OCI-LY7 (cell line): ENCODE results near the gene IL1RAPL2. TPM values are rescaled to one million over a fixed set of nuclear protein-coding genes. Genes with fewer than 3 reads are reported as not detected.

Experiments
- BruUV-seq: library from RNA; stranded (reverse); fragments of 400-500 nt; replicated peaks from 2 replicates; lab custom pipeline; 2021; lab: Mats Ljungman, UMichigan
- CTCF ChIA-PET: fragments of 300-600 bp; sonication (Branson Sonifier 250); formaldehyde crosslinking; loops from one replicate; lab custom pipeline; 2022; ENCODE audit warnings: antibody characterized with exemption; ENCODE audit not compliant: unreplicated experiment; lab: Charles Lee
- POLR2A ChIA-PET: fragments of 300-600 bp; sonication (Branson Sonifier 250); formaldehyde crosslinking; loops from one replicate; lab custom pipeline; 2022; ENCODE audit warnings: antibody characterized with exemption; lab: Charles Lee
- DNase-seq: peaks from one replicate; pipeline ENCODE4 v3.0.0-alpha.2; 2015; ENCODE audit warnings: low spot score
- H2AFZ ChIP-seq: fragments of 200-600 bp; sonication (generic), shearing (Covaris generic); 2 replicates; pipeline ENCODE4 v1.6.1; 2014; ENCODE audit warnings: mild to moderate bottlenecking, antibody characterized with exemption, low read length, moderate library complexity
- H3K27ac ChIP-seq: fragments of 200-600 bp; sonication (generic); 2 replicates; pipeline ENCODE4 v1.5.1; 2014; ENCODE audit warnings: mixed run types, low read depth, mild to moderate bottlenecking, moderate library complexity, low read length, inconsistent platforms; ENCODE audit not compliant: poor library complexity, severe bottlenecking
- H3K36me3 ChIP-seq: fragments of 200-600 bp; sonication (generic); 2 replicates; pipeline ENCODE4 v1.6.1; 2014; ENCODE audit warnings: mild to moderate bottlenecking, antibody characterized with exemption, low read length, moderate library complexity, mixed read lengths; ENCODE audit not compliant: insufficient read depth
- H3K4me1 ChIP-seq: fragments of 200-600 bp; sonication (generic); 2 replicates; pipeline ENCODE4 v1.5.1; 2014; ENCODE audit warnings: mild to moderate bottlenecking, low read length; ENCODE audit not compliant: insufficient read depth, poor library complexity, severe bottlenecking
- H3K4me2 ChIP-seq: fragments of 200-600 bp; sonication (generic); 2 replicates; pipeline ENCODE4 v1.6.1; 2014; ENCODE audit warnings: mild to moderate bottlenecking, low read length
- H3K4me3 ChIP-seq: fragments of 200-600 bp; sonication (generic); 2 replicates; pipeline ENCODE4 v1.5.1; 2014; ENCODE audit warnings: mild to moderate bottlenecking, low read depth, low read length; ENCODE audit not compliant: poor library complexity, severe bottlenecking
- H3K79me2 ChIP-seq: fragments of 200-600 bp; sonication (generic); 2 replicates; pipeline ENCODE4 v1.6.1; 2016; ENCODE audit warnings: low read depth, mild to moderate bottlenecking, low read length, moderate library complexity, mixed read lengths; ENCODE audit not compliant: insufficient read depth
- H3K9me2 ChIP-seq: fragments of 200-600 bp; sonication (generic); 2 replicates; pipeline ENCODE4 v1.6.1; 2016; ENCODE audit warnings: mild to moderate bottlenecking, low read length, mixed read lengths; ENCODE audit not compliant: insufficient read depth
- H3K9me3 ChIP-seq: fragments of 200-600 bp; sonication (generic); 2 replicates; pipeline ENCODE4 v1.6.1; 2014; ENCODE audit warnings: mild to moderate bottlenecking, mixed run types, low read length, mixed read lengths
- H4K20me1 ChIP-seq: fragments of 200-600 bp; sonication (generic); 2 replicates; pipeline ENCODE4 v1.6.1; 2014; ENCODE audit warnings: mild to moderate bottlenecking, antibody characterized with exemption, low read length, moderate library complexity, mixed read lengths; ENCODE audit not compliant: insufficient read depth
- CTCF ChIP-seq: fragments of 200-600 bp; sonication (generic); conservative IDR thresholded peaks from 2 replicates; pipeline ENCODE4 v1.5.1; 2014; ENCODE audit warnings: mild to moderate bottlenecking, antibody characterized with exemption, low read length, moderate library complexity, mixed read lengths
- EZH2phosphoT487 ChIP-seq: fragments of 200-600 bp; sonication (generic); IDR thresholded peaks from 2 replicates; pipeline ENCODE4 v1.6.1; 2018; ENCODE audit warnings: low read depth, borderline replicate concordance, mild to moderate bottlenecking, mixed run types, antibody characterized with exemption, low read length, moderate library complexity, mixed read lengths
- intact Hi-C: fragments of 100-400 bp; cut with micrococcal nuclease; formaldehyde crosslinking; loops from one replicate; pipeline ENCODE4 v1.10.0; 2022; ENCODE audit not compliant: unreplicated experiment
- total RNA-seq, 2 experiments: library from RNA; depleted of rRNA in 1 of 2; stranded (reverse); fragments of >200 nt in 1 of 2; shearing (Covaris generic) in 1 of 2; gene quantifications; 2 replicates each; pipeline ENCODE4 v1.2.3, GENCODE V29; 2014 to 2022

IL1RAPL2 gene
- total RNA-seq, 2 experiments from 2014 or later: not detected

- H3K36me3 ChIP-seq: no peaks in the 10 kb centered on the region
- ChIA-PET CTCF (no interaction called here), POLR2A (no interaction called here)
- H3K9me2 ChIP-seq: no peaks in the 10 kb centered on the region
- no peaks in the 10 kb centered on the region for H3K9me3 ChIP-seq
- DNase-seq: no peak
- H3K4me1 ChIP-seq: no peaks in the 10 kb centered on the region
- BruUV-seq: no TSS peak
- TF ChIP-seq CTCF (no peak), EZH2phosphoT487 (no peak)
- no peaks in the 10 kb centered on the region for H3K79me2 ChIP-seq
- intact Hi-C loops: no loop called here
- no peaks in the 10 kb centered on the region for H4K20me1 ChIP-seq
- H3K4me2 ChIP-seq: no peak overlapping the region
- no peak overlapping the region for H2AFZ ChIP-seq
- H3K4me3 ChIP-seq: no peak overlapping the region
- no peak overlapping the region for H3K27ac ChIP-seq
Measured at GRCh38 chrX:105552395-105552794, 986.4 kb downstream of the IL1RAPL2 start.

- Histone ChIP-seq H3K79me2 (no peaks in the 10 kb centered on the region), H3K4me2 (no peak overlapping the region), H3K27ac (no peak overlapping the region), H3K4me1 (no peaks in the 10 kb centered on the region), H4K20me1 (no peaks in the 10 kb centered on the region), H3K9me2 (no peaks in the 10 kb centered on the region), H3K4me3 (no peak overlapping the region), H3K36me3 (no peaks in the 10 kb centered on the region), H2AFZ (no peak overlapping the region), H3K9me3 (no peaks in the 10 kb centered on the region)
- TF ChIP-seq EZH2phosphoT487 (no peak), CTCF (no peak)
- POLR2A ChIA-PET: no interaction called here
- intact Hi-C loops: no loop called here
- CTCF ChIA-PET: no interaction called here
- no TSS peak for BruUV-seq
- DNase-seq: no peak
Measured at GRCh38 chrX:105553118-105553517, 987.1 kb downstream of the IL1RAPL2 start.

- no peak for DNase-seq
- no peak for TF ChIP-seq CTCF
- TF ChIP-seq EZH2phosphoT487: no peak
- ChIA-PET POLR2A (no interaction called here), CTCF (no interaction called here)
- no peaks in the 10 kb centered on the region for H3K9me3 ChIP-seq
- H3K27ac ChIP-seq: no peak overlapping the region
- no peaks in the 10 kb centered on the region for H3K36me3 ChIP-seq
- H2AFZ ChIP-seq: no peak overlapping the region
- BruUV-seq: no TSS peak
- H3K4me2 ChIP-seq: no peak overlapping the region
- no peak overlapping the region for H3K4me3 ChIP-seq
- no peaks in the 10 kb centered on the region for H3K4me1 ChIP-seq
- H3K9me2 ChIP-seq: no peaks in the 10 kb centered on the region
- intact Hi-C loops: no loop called here
- H4K20me1 ChIP-seq: no peaks in the 10 kb centered on the region
- H3K79me2 ChIP-seq: no peaks in the 10 kb centered on the region
Measured at GRCh38 chrX:105564501-105564900, 998.5 kb downstream of the IL1RAPL2 start.
